Measurements from ENCODE around the gene G6PC1. TPM values are rescaled to one million over a fixed set of nuclear protein-coding genes. Genes with fewer than 3 reads are reported as not detected.

G6PC1 gene
- total RNA-seq, 1 donor from 2014 or later, result not detected

GRCh38 chr17:42886283-42887176 lies 14.1 kb upstream of the G6PC1 start:
- Mint-ChIP-seq H3K27ac (no peak overlapping the region), H3K27me3 (ENCODE audit: low read depth) (peaks cover 1% of the 10 kb centered on the region), H3K4me3 (no peak overlapping the region), H3K9me3 (no peaks in the 10 kb centered on the region), H3K4me1 (no peaks in the 10 kb centered on the region), H3K36me3 (no peaks in the 10 kb centered on the region)
- DNase-seq (ENCODE audit: low spot score in 2 of 2, unreplicated experiment in 2 of 2), result no peak
- no peak for TF ChIP-seq CTCF (IDR thresholded peaks at IDR 0.05; ENCODE audit: unreplicated experiment)

GRCh38 chr17:42889809-42890208 lies 10.8 kb upstream of the G6PC1 start:
- Mint-ChIP-seq H3K36me3 (no peaks in the 10 kb centered on the region), H3K4me1 (no peaks in the 10 kb centered on the region), H3K4me3 (no peak overlapping the region), H3K27me3 (ENCODE audit: low read depth) (peaks cover 12% of the 10 kb centered on the region), H3K9me3 (no peaks in the 10 kb centered on the region), H3K27ac (no peak overlapping the region)
- TF ChIP-seq CTCF (IDR thresholded peaks at IDR 0.05; ENCODE audit: unreplicated experiment), result no peak
- no peak for DNase-seq (ENCODE audit: low spot score in 2 of 2, unreplicated experiment in 2 of 2)

GRCh38 chr17:42891539-42892152 lies 9.0 kb upstream of the G6PC1 start:
- no peak for TF ChIP-seq CTCF (IDR thresholded peaks at IDR 0.05; ENCODE audit: unreplicated experiment)
- Mint-ChIP-seq H3K4me3 (no peak overlapping the region), H3K4me1 (no peaks in the 10 kb centered on the region)

GRCh38 chr17:42893359-42893758 lies 7.2 kb upstream of the G6PC1 start:
- peaks cover 16% of the 10 kb centered on the region for H3K27me3 Mint-ChIP-seq (ENCODE audit: low read depth)
- no peak for DNase-seq (ENCODE audit: low spot score in 2 of 2, unreplicated experiment in 2 of 2)
- no peaks in the 10 kb centered on the region for H3K36me3 Mint-ChIP-seq
- H3K4me3 Mint-ChIP-seq, result no peak overlapping the region
- H3K9me3 Mint-ChIP-seq, result no peaks in the 10 kb centered on the region
- H3K4me1 Mint-ChIP-seq, result no peaks in the 10 kb centered on the region
- TF ChIP-seq CTCF (IDR thresholded peaks at IDR 0.05; ENCODE audit: unreplicated experiment), result no peak
- no peak overlapping the region for H3K27ac Mint-ChIP-seq

More at GRCh38 chr17:42891539-42892152, 9.0 kb upstream of the G6PC1 start:
- no peak overlapping the region for H3K27ac Mint-ChIP-seq
- no peaks in the 10 kb centered on the region for H3K9me3 Mint-ChIP-seq
- no peaks in the 10 kb centered on the region for H3K36me3 Mint-ChIP-seq
- H3K27me3 Mint-ChIP-seq (ENCODE audit: low read depth), result peaks cover 16% of the 10 kb centered on the region
- no peak for DNase-seq (ENCODE audit: low spot score in 2 of 2, unreplicated experiment in 2 of 2)

- no peak overlapping the region for H3K4me3 Mint-ChIP-seq
Measured at GRCh38 chr17:42894283-42895184, 6.1 kb upstream of the G6PC1 start.

More at GRCh38 chr17:42894283-42895184, 6.1 kb upstream of the G6PC1 start:
- TF ChIP-seq CTCF (IDR thresholded peaks at IDR 0.05; ENCODE audit: unreplicated experiment), result no peak
- Mint-ChIP-seq H3K9me3 (no peaks in the 10 kb centered on the region), H3K27me3 (ENCODE audit: low read depth) (peaks cover 21% of the 10 kb centered on the region), H3K4me1 (no peaks in the 10 kb centered on the region), H3K27ac (no peak overlapping the region), H3K36me3 (no peaks in the 10 kb centered on the region)
- no peak for DNase-seq (ENCODE audit: low spot score in 2 of 2, unreplicated experiment in 2 of 2)
